K562 (cell line): Measurements from ENCODE around the gene HS3ST3A1. TPM values are rescaled to one million over a fixed set of nuclear protein-coding genes. Genes with fewer than 3 reads are reported as not detected.

Source experiments
- ATAC-seq: fragments of 200-7000 bp; cut with Tn5 transposase; 3 replicates; pipeline ENCODE4 v1.9.1; 2020; ENCODE audit warnings: moderate library complexity
- BruUV-seq: library from RNA; stranded (reverse); fragments of 400-500 nt; replicated peaks from 2 replicates; lab custom pipeline; 2021; lab: Mats Ljungman, UMichigan
- CTCF ChIA-PET: fragments of 300-600 bp; formaldehyde crosslinking; extraction: SDS; loops from one replicate; lab custom pipeline; 2021; ENCODE audit warnings: low intra/inter-chr PET ratio; lab: Yijun Ruan, JAX
- POLR2A ChIA-PET: fragments of 300-600, 350-650 bp; sonication (Branson Sonifier 250); formaldehyde crosslinking; extraction: SDS; loops from one replicate; lab custom pipeline; 2021; ENCODE audit warnings: antibody characterized with exemption, inconsistent platforms; lab: Yijun Ruan, JAX
- DNase-seq, 4 experiments: peaks; one replicate each; pipeline versions ENCODE4 v3.0.0 to v3.0.0-alpha.2; 2011 to 2018; ENCODE audit warnings: low spot score in 3 of 4, mixed read lengths in 3 of 4; ENCODE audit errors: extremely low read depth in 1 of 4
- FAIRE-seq: peaks from 2 replicates; lab custom pipeline; 2011; peaks lifted over from hg19 to GRCh38; lab: Jason Lieb, UNC
- H2AFZ ChIP-seq: 2 replicates; pipeline ENCODE4 v1.6.0; 2011; ENCODE audit warnings: low read depth, low read length, control low read depth, inconsistent platforms
- H3K27ac ChIP-seq: fragments of 200-600 bp; 3 replicates; pipeline ENCODE4 v1.8.0; 2011; ENCODE audit warnings: low read depth, mild to moderate bottlenecking, control low read depth, inconsistent platforms, low read length, moderate library complexity, mixed read lengths; ENCODE audit errors: extremely low read depth
- H3K27me3 ChIP-seq, 2 experiments: fragments of 300-600 bp in 1 of 2; 2 replicates in 1 of 2; 3 replicates in 1 of 2; pipeline versions ENCODE4 v1.6.0 to v1.8.0; 2011; ENCODE audit warnings: inconsistent platforms in 2 of 2, low read length in 2 of 2, mild to moderate bottlenecking in 1 of 2, mixed read lengths in 1 of 2, moderate library complexity in 1 of 2; ENCODE audit not compliant: control insufficient read depth in 2 of 2, insufficient read depth in 2 of 2
- H3K36me3 ChIP-seq: fragments of 300-600 bp; 3 replicates; pipeline ENCODE4 v1.8.0; 2011; ENCODE audit warnings: mild to moderate bottlenecking, low read length, inconsistent platforms; ENCODE audit not compliant: control insufficient read depth, insufficient read depth
- H3K4me1 ChIP-seq, 2 experiments: fragments of 200-600 bp in 1 of 2; replicated peaks in 1 of 2; 2 replicates in 1 of 2; 3 replicates in 1 of 2; pipeline versions ENCODE4 v1.5.1 to v1.8.0; 2011; ENCODE audit warnings: inconsistent platforms in 2 of 2, low read length in 2 of 2, mild to moderate bottlenecking in 1 of 2, mixed read lengths in 1 of 2, moderate library complexity in 1 of 2; ENCODE audit not compliant: control insufficient read depth in 2 of 2, insufficient read depth in 2 of 2
- H3K4me2 ChIP-seq: 2 replicates; pipeline ENCODE4 v1.6.1; 2011; ENCODE audit warnings: low read length, control low read depth, inconsistent platforms, mixed read lengths; ENCODE audit not compliant: insufficient read depth
- H3K4me3 ChIP-seq: fragments of 200-600 bp; sonication (generic), shearing (Covaris generic); 2 replicates; pipeline ENCODE4 v1.5.1; 2016; ENCODE audit warnings: control low read depth, inconsistent platforms
- H3K79me2 ChIP-seq: fragments of 200-600 bp; 3 replicates; pipeline ENCODE4 v1.8.0; 2011; ENCODE audit warnings: low read length, inconsistent platforms; ENCODE audit not compliant: control insufficient read depth, insufficient read depth
- H3K9ac ChIP-seq, 2 experiments: 2 replicates each; pipeline versions ENCODE4 v1.6.0 to v1.6.1; 2011; ENCODE audit warnings: low read depth in 2 of 2, low read length in 2 of 2, control low read depth in 1 of 2, inconsistent platforms in 1 of 2, mild to moderate bottlenecking in 1 of 2, mixed read lengths in 1 of 2; ENCODE audit not compliant: insufficient read depth in 1 of 2
- H3K9me1 ChIP-seq: one replicate; pipeline ENCODE4 v1.6.0; 2011; ENCODE audit warnings: inconsistent platforms, mild to moderate bottlenecking, low read length, moderate library complexity; ENCODE audit not compliant: control insufficient read depth, insufficient read depth
- H3K9me3 ChIP-seq: replicated peaks from 2 replicates; pipeline ENCODE4 v1.5.1; 2011; ENCODE audit warnings: low read depth, low read length, inconsistent platforms; ENCODE audit not compliant: control insufficient read depth, insufficient read depth
- H4K20me1 ChIP-seq: replicated peaks from 2 replicates; pipeline ENCODE4 v1.6.1; 2011; ENCODE audit warnings: low read length, inconsistent platforms, mixed read lengths; ENCODE audit not compliant: control insufficient read depth, insufficient read depth
- BRD9 ChIP-seq: fragments of 450-650 bp; IDR thresholded peaks from 2 replicates; pipeline ENCODE4 v1.6.1; 2018; ENCODE audit warnings: low read depth; ENCODE audit not compliant: partially characterized antibody
- DEAF1 ChIP-seq: fragments of 450-650 bp; formaldehyde crosslinking; IDR thresholded peaks from 2 replicates; pipeline ENCODE4 v1.4.0; 2020; ENCODE audit warnings: mild to moderate bottlenecking, moderate library complexity
- ETV5 ChIP-seq: sonication (generic); formaldehyde crosslinking; IDR thresholded peaks from 2 replicates; pipeline ENCODE4 v1.4.0; 2020; ENCODE audit warnings: low read depth, mild to moderate bottlenecking, missing genetic modification reagents
- MTA1 ChIP-seq: fragments of 450-650 bp; IDR thresholded peaks from 2 replicates; pipeline ENCODE4 v1.6.1; 2017; ENCODE audit warnings: borderline replicate concordance
- REST ChIP-seq, 2 experiments: fragments of 450-650 bp; formaldehyde crosslinking in 1 of 2; IDR thresholded peaks; 2 replicates each; pipeline versions ENCODE4 v1.4.0 to v1.6.1; 2014 to 2020; ENCODE audit warnings: mild to moderate bottlenecking in 2 of 2, borderline replicate concordance in 1 of 2, low read depth in 1 of 2
- SIX5 ChIP-seq, 2 experiments: IDR thresholded peaks; 2 replicates each; pipeline ENCODE4 v1.6.1; 2011; ENCODE audit warnings: low read length in 2 of 2, borderline replicate concordance in 1 of 2, low read depth in 1 of 2, mild to moderate bottlenecking in 1 of 2, moderate library complexity in 1 of 2; ENCODE audit not compliant: insufficient read depth in 1 of 2
- ZNF316 ChIP-seq: fragments of 450-650 bp; IDR thresholded peaks from 2 replicates; pipeline ENCODE4 v1.6.1; 2016
- WGBS: fragments of 100-300 bp; shearing (Covaris generic); methylation state at CpG from one replicate; pipeline ENCODE4 v1.1.6; 2016; ENCODE audit warnings: low coverage, mixed read lengths; ENCODE audit not compliant: insufficient coverage; ENCODE audit errors: missing lambda C conversion rate; 5-methylcytosine and 5-hydroxymethylcytosine counted together
- in situ Hi-C: fragments of 300-500 bp; cut with MboI; formaldehyde crosslinking; loops from 4 replicates; pipeline ENCODE4 v1.15.0; 2018; ENCODE audit warnings: inconsistent platforms, mixed read lengths
- intact Hi-C: fragments of 100-400 bp; cut with micrococcal nuclease; formaldehyde crosslinking; loops from 2 replicates; pipeline ENCODE4 v1.14.2; 2022
- polyA plus RNA-seq, 8 experiments: library from polyadenylated mRNA; depleted of rRNA in 4 of 8; stranded (reverse) in 5 of 8; unstranded in 3 of 8; fragments of >200 nt; fragmentation: Nextera tagmentation in 2 of 8; fragmentation: Illumina TruSeq in 1 of 8; extraction: Ambion mirVana in 2 of 8; extraction: Trizol in 1 of 8; gene quantifications; 2 replicates each; pipeline versions ENCODE4 v1.2.1 to v1.2.3, GENCODE V29; 2011 to 2014; ENCODE audit warnings: inconsistent platforms in 1 of 8, missing spikeins in 1 of 8
- total RNA-seq, 7 experiments: library from RNA; depleted of rRNA in 6 of 7; stranded (reverse); fragments of >200 nt in 6 of 7; fragmentation: Illumina TruSeq in 2 of 7; extraction: Trizol in 2 of 7; gene quantifications; 2 replicates each; pipeline versions ENCODE4 v1.2.1 to v1.2.3, GENCODE V29; 2011 to 2021; ENCODE audit warnings: low replicate concordance in 1 of 7

HS3ST3A1 gene
- total and polyA plus RNA-seq, 9 of the 15 experiments (the other 6 are each of a cell fraction or from before 2014, with no cell fraction given), result 0.25 to 14.8 (median 2.3) TPM

GRCh38 chr17:13597723-13598347 is 3.9 kb downstream of the HS3ST3A1 start:
- BruUV-seq, result no TSS peak
- WGBS, result 0% methylated on average over 3 of the region's 3 CpGs
- peak; percentile 24 for ATAC-seq
- TF ChIP-seq SIX5 (IDR thresholded peaks at IDR 0.05; ENCODE audit: borderline replicate concordance in 1 of 2, insufficient read depth in 1 of 2, low read depth in 1 of 2, low read length in 2 of 2) (no peak), MTA1 (no peak), ETV5 (no peak), BRD9 (peak; percentile 82), DEAF1 (CRISPR knock-in tag) (peak; percentile 45), REST (IDR thresholded peaks at IDR 0.05; ENCODE audit: borderline replicate concordance) (peak; percentile 41; the same call in 1 of the 2 replicates), REST (CRISPR knock-in tag; IDR thresholded peaks at IDR 0.05; ENCODE audit: low read depth) (no peak), ZNF316 (0 out of 2 replicates have a peak, but pooled peaks have one; percentile 8)

More at GRCh38 chr17:13597723-13598347, 3.9 kb downstream of the HS3ST3A1 start:
- Histone ChIP-seq H3K27ac (peak overlapping the region; percentile 48; the same call in 1 of the 3 replicates), H3K9me3 (no peaks in the 10 kb centered on the region), H3K9me1 (no peaks in the 10 kb centered on the region), H4K20me1 (no peaks in the 10 kb centered on the region), H3K27me3 (no peaks in the 10 kb centered on the region), H2AFZ (no peak overlapping the region), H3K4me1 (peaks cover 22 to 31% of the 10 kb centered on the region in 2 experiments; a peak in 4 of 5 replicates), H3K9ac (peak overlapping the region in 1 of 2 experiments; percentile 75; a peak in 2 of 4 replicates), H3K36me3 (peaks cover 9% of the 10 kb centered on the region; the same call in 1 of the 3 replicates), H3K4me2 (peak overlapping the region; percentile 32; the same call in 1 of the 2 replicates), H3K79me2 (peaks cover 86% of the 10 kb centered on the region), H3K4me3 (0 out of 2 replicates have a peak overlapping the region, but pooled peaks have one; percentile 9)
- in situ Hi-C loops (no loop called here), intact Hi-C loops (loop anchor here (5.0 kb wide), 2 partner anchors 86 to 709 kb away; no protein-coding TSS in a partner anchor)
- FAIRE-seq, result peak; percentile 73
- ChIA-PET CTCF (no interaction called here), POLR2A (interaction anchor here (0.5 to 1.2 kb wide), 3 partner anchors 51 to 579 kb away, joined by 3 read pairs; partner anchors contain the start of gene ELAC2)
- peak in 2 of 4 experiments; percentile 25 to 61 for DNase-seq
